Nephron (organoid): Measurements from ENCODE around the gene CNTN4.

Experiments
- H3K27ac Mint-ChIP-seq, 3 experiments: 2 replicates each; pipeline ENCODE4 v1.8.0; 2020; ENCODE audit warnings: mixed read lengths in 3 of 3, mild to moderate bottlenecking in 2 of 3, moderate library complexity in 1 of 3
- H3K27me3 Mint-ChIP-seq: 2 replicates; pipeline ENCODE4 v1.8.0; 2021; ENCODE audit warnings: low read depth, mild to moderate bottlenecking, moderate library complexity, mixed read lengths
- H3K36me3 Mint-ChIP-seq: 2 replicates; pipeline ENCODE4 v1.8.0; 2020; ENCODE audit warnings: low read depth, mixed read lengths
- H3K4me1 Mint-ChIP-seq: 2 replicates; pipeline ENCODE4 v1.8.0; 2020; ENCODE audit warnings: mixed read lengths
- H3K4me3 Mint-ChIP-seq, 3 experiments: 2 replicates each; pipeline ENCODE4 v1.8.0; 2020; ENCODE audit warnings: mild to moderate bottlenecking in 3 of 3, mixed read lengths in 3 of 3, moderate library complexity in 2 of 3
- H3K9me3 Mint-ChIP-seq: 2 replicates; pipeline ENCODE4 v1.8.0; 2020; ENCODE audit warnings: mixed read lengths
- CTCF ChIP-seq, 3 experiments: fragments of 200-600 bp; sonication (generic); IDR thresholded peaks; one replicate each; pipeline ENCODE4 v1.5.0; 2021; ENCODE audit warnings: antibody characterized with exemption in 3 of 3; ENCODE audit not compliant: unreplicated experiment in 3 of 3

The CNTN4 gene

GRCh38 chr3:2099028-2099671 is 484 bp downstream of the CNTN4 start:
- Mint-ChIP-seq H3K27ac (peak overlapping the region in 2 of 3 experiments; percentile 84 to 90), H3K36me3 (peaks cover 5% of the 10 kb centered on the region), H3K4me3 (peak overlapping the region; percentile 93 to 98 (median 93)), H3K4me1 (peaks cover 41% of the 10 kb centered on the region), H3K27me3 (peaks cover 71% of the 10 kb centered on the region), H3K9me3 (no peaks in the 10 kb centered on the region)
- TF ChIP-seq CTCF (IDR thresholded peaks at IDR 0.05; ENCODE audit: unreplicated experiment in 3 of 3): no peak

GRCh38 chr3:2099779-2100191 is 1.1 kb downstream of the CNTN4 start:
- Mint-ChIP-seq H3K9me3 (no peaks in the 10 kb centered on the region), H3K4me1 (peaks cover 43% of the 10 kb centered on the region), H3K36me3 (peaks cover 11% of the 10 kb centered on the region), H3K27me3 (peaks cover 65% of the 10 kb centered on the region), H3K27ac (peak overlapping the region; percentile 77 to 90 (median 84)), H3K4me3 (peak overlapping the region; percentile 93 to 98 (median 93))
- TF ChIP-seq CTCF (IDR thresholded peaks at IDR 0.05; ENCODE audit: unreplicated experiment in 3 of 3): no peak

- H3K9me3 Mint-ChIP-seq: peaks cover 24% of the 10 kb centered on the region
- H3K4me1 Mint-ChIP-seq: peaks cover 11% of the 10 kb centered on the region
These were observed 7.8 kb downstream of the CNTN4 start for GRCh38 chr3:2106438-2106837.

GRCh38 chr3:2110597-2111117 is 12.0 kb downstream of the CNTN4 start:
- peaks cover 16% of the 10 kb centered on the region for H3K9me3 Mint-ChIP-seq
- H3K27ac Mint-ChIP-seq: peak overlapping the region in 1 of 3 experiments; percentile 16
- no peak overlapping the region for H3K4me3 Mint-ChIP-seq
- H3K36me3 Mint-ChIP-seq: peaks cover 35% of the 10 kb centered on the region
- H3K27me3 Mint-ChIP-seq: no peaks in the 10 kb centered on the region
- TF ChIP-seq CTCF (IDR thresholded peaks at IDR 0.05; ENCODE audit: unreplicated experiment in 3 of 3): no peak
- H3K4me1 Mint-ChIP-seq: no peaks in the 10 kb centered on the region

More at GRCh38 chr3:2106438-2106837, 7.8 kb downstream of the CNTN4 start:
- Mint-ChIP-seq H3K27ac (no peak overlapping the region), H3K27me3 (peaks cover 10% of the 10 kb centered on the region), H3K4me3 (no peak overlapping the region), H3K36me3 (peaks cover 51% of the 10 kb centered on the region)
- TF ChIP-seq CTCF (IDR thresholded peaks at IDR 0.05; ENCODE audit: unreplicated experiment in 3 of 3): no peak

- no peak overlapping the region for H3K4me3 Mint-ChIP-seq
- H3K9me3 Mint-ChIP-seq: no peaks in the 10 kb centered on the region
- peaks cover 7% of the 10 kb centered on the region for H3K36me3 Mint-ChIP-seq
- H3K4me1 Mint-ChIP-seq: no peaks in the 10 kb centered on the region
- no peaks in the 10 kb centered on the region for H3K27me3 Mint-ChIP-seq
- no peak overlapping the region for H3K27ac Mint-ChIP-seq
- TF ChIP-seq CTCF (IDR thresholded peaks at IDR 0.05; ENCODE audit: unreplicated experiment in 3 of 3): no peak
These were observed 16.1 kb downstream of the CNTN4 start for GRCh38 chr3:2114617-2115275.
